Activated naive CD8-positive, alpha-beta T cell treated with anti-CD3 and anti-CD28 coated beads for 36 hours (primary cell): ENCODE measurements around the gene IL17RC. TPM values are rescaled to one million over a fixed set of nuclear protein-coding genes. Genes with fewer than 3 reads are reported as not detected.
A peak's percentile ranks its signal among the peaks of the same experiment; 100 is the strongest.

Source experiments
- DNase-seq: peaks from one replicate; pipeline ENCODE4 v3.0.0; 2021
- H3K27ac Mint-ChIP-seq: one replicate; pipeline ENCODE4 v1.8.0; 2022; ENCODE audit warnings: mild to moderate bottlenecking, moderate library complexity, mixed read lengths
- H3K27me3 Mint-ChIP-seq: one replicate; pipeline ENCODE4 v1.8.0; 2022; ENCODE audit warnings: mild to moderate bottlenecking, mixed read lengths
- H3K36me3 Mint-ChIP-seq: one replicate; pipeline ENCODE4 v1.8.0; 2021; ENCODE audit warnings: mild to moderate bottlenecking, mixed read lengths
- H3K4me1 Mint-ChIP-seq: one replicate; pipeline ENCODE4 v1.8.0; 2021; ENCODE audit warnings: mixed read lengths
- H3K4me3 Mint-ChIP-seq: one replicate; pipeline ENCODE4 v1.8.0; 2022; ENCODE audit warnings: mild to moderate bottlenecking, moderate library complexity, mixed read lengths
- H3K9me3 Mint-ChIP-seq: one replicate; pipeline ENCODE4 v1.8.0; 2022; ENCODE audit warnings: mixed read lengths
- total RNA-seq, 2 experiments: library from RNA; stranded (reverse); gene quantifications; one replicate each; pipeline ENCODE4 v1.2.3, GENCODE V29; 2021

Gene IL17RC
- total RNA-seq, 2 experiments from 2014 or later, result 0.36 to 0.60 TPM

GRCh38 chr3:9902372-9903237 lies 14.3 kb upstream of the IL17RC start, which contains the start of gene IL17RE:
Gene IL17RE, plus strand, starts transcription at chr3:9902848. Its CDS starts 85 bp downstream, at chr3:9902933.
- no peak for DNase-seq
- peaks cover 37% of the 10 kb centered on the region for H3K4me1 Mint-ChIP-seq
- peak within 1 kb of the TSS; percentile 60 for H3K4me3 Mint-ChIP-seq
- no peaks in the 10 kb centered on the region for H3K27me3 Mint-ChIP-seq
- H3K27ac Mint-ChIP-seq, result peak within 1 kb of the TSS; percentile 78
- H3K9me3 Mint-ChIP-seq, result no peaks in the 10 kb centered on the region
- H3K36me3 Mint-ChIP-seq, result no peaks in the 10 kb centered on the region

- Mint-ChIP-seq H3K27ac (peak overlapping the region; percentile 78), H3K4me1 (peaks cover 36% of the 10 kb centered on the region), H3K27me3 (no peaks in the 10 kb centered on the region), H3K4me3 (peak overlapping the region; percentile 60), H3K36me3 (no peaks in the 10 kb centered on the region), H3K9me3 (no peaks in the 10 kb centered on the region)
- DNase-seq, result no peak
Measured at GRCh38 chr3:9903238-9903624, 13.7 kb upstream of the IL17RC start.

- H3K36me3 Mint-ChIP-seq, result no peaks in the 10 kb centered on the region
- no peaks in the 10 kb centered on the region for H3K27me3 Mint-ChIP-seq
- DNase-seq, result no peak
- H3K4me3 Mint-ChIP-seq, result no peak overlapping the region
- H3K27ac Mint-ChIP-seq, result no peak overlapping the region
- peaks cover 29% of the 10 kb centered on the region for H3K4me1 Mint-ChIP-seq
- no peaks in the 10 kb centered on the region for H3K9me3 Mint-ChIP-seq
Measured at GRCh38 chr3:9903904-9904303, 13.0 kb upstream of the IL17RC start.

GRCh38 chr3:9906480-9906879 lies 10.4 kb upstream of the IL17RC start:
- Mint-ChIP-seq H3K27ac (no peak overlapping the region), H3K27me3 (peaks cover 6% of the 10 kb centered on the region), H3K4me1 (peaks cover 30% of the 10 kb centered on the region), H3K9me3 (no peaks in the 10 kb centered on the region), H3K36me3 (no peaks in the 10 kb centered on the region), H3K4me3 (no peak overlapping the region)
- DNase-seq, result no peak

GRCh38 chr3:9908286-9908685 lies 8.6 kb upstream of the IL17RC start:
- no peaks in the 10 kb centered on the region for H3K9me3 Mint-ChIP-seq
- no peak overlapping the region for H3K27ac Mint-ChIP-seq
- no peak overlapping the region for H3K4me3 Mint-ChIP-seq
- H3K4me1 Mint-ChIP-seq, result peaks cover 15% of the 10 kb centered on the region
- no peak for DNase-seq
- H3K36me3 Mint-ChIP-seq, result no peaks in the 10 kb centered on the region
- peaks cover 11% of the 10 kb centered on the region for H3K27me3 Mint-ChIP-seq

GRCh38 chr3:9909221-9910013 lies 7.5 kb upstream of the IL17RC start:
- DNase-seq, result no peak
- Mint-ChIP-seq H3K9me3 (no peaks in the 10 kb centered on the region), H3K36me3 (no peaks in the 10 kb centered on the region)

GRCh38 chr3:9911863-9912262 lies 5.0 kb upstream of the IL17RC start:
- peaks cover 23% of the 10 kb centered on the region for H3K27me3 Mint-ChIP-seq
- H3K4me1 Mint-ChIP-seq, result peaks cover 19% of the 10 kb centered on the region
- H3K9me3 Mint-ChIP-seq, result no peaks in the 10 kb centered on the region
- H3K27ac Mint-ChIP-seq, result no peak overlapping the region
- H3K36me3 Mint-ChIP-seq, result no peaks in the 10 kb centered on the region
- DNase-seq, result no peak
- H3K4me3 Mint-ChIP-seq, result no peak overlapping the region

More at GRCh38 chr3:9909221-9910013, 7.5 kb upstream of the IL17RC start:
- no peak overlapping the region for H3K4me3 Mint-ChIP-seq
- H3K27ac Mint-ChIP-seq, result no peak overlapping the region
- H3K4me1 Mint-ChIP-seq, result peaks cover 9% of the 10 kb centered on the region
- H3K27me3 Mint-ChIP-seq, result peaks cover 15% of the 10 kb centered on the region

GRCh38 chr3:9912294-9912935 lies 4.5 kb upstream of the IL17RC start:
- DNase-seq, result no peak
- Mint-ChIP-seq H3K9me3 (no peaks in the 10 kb centered on the region), H3K36me3 (no peaks in the 10 kb centered on the region), H3K4me1 (peaks cover 20% of the 10 kb centered on the region), H3K4me3 (no peak overlapping the region), H3K27me3 (peaks cover 23% of the 10 kb centered on the region), H3K27ac (no peak overlapping the region)

- no peak overlapping the region for H3K4me3 Mint-ChIP-seq
- no peak overlapping the region for H3K27ac Mint-ChIP-seq
- H3K4me1 Mint-ChIP-seq, result peaks cover 20% of the 10 kb centered on the region
- no peaks in the 10 kb centered on the region for H3K36me3 Mint-ChIP-seq
- no peak for DNase-seq
- H3K27me3 Mint-ChIP-seq, result peaks cover 23% of the 10 kb centered on the region
- H3K9me3 Mint-ChIP-seq, result no peaks in the 10 kb centered on the region
Measured at GRCh38 chr3:9913601-9914000, 3.3 kb upstream of the IL17RC start.

- Mint-ChIP-seq H3K4me1 (peaks cover 20% of the 10 kb centered on the region), H3K9me3 (no peaks in the 10 kb centered on the region), H3K27me3 (peaks cover 23% of the 10 kb centered on the region), H3K36me3 (no peaks in the 10 kb centered on the region), H3K4me3 (no peak overlapping the region), H3K27ac (no peak overlapping the region)
- DNase-seq, result no peak
Measured at GRCh38 chr3:9914011-9914410, 2.9 kb upstream of the IL17RC start.

GRCh38 chr3:9914559-9915253 lies 2.2 kb upstream of the IL17RC start:
- Mint-ChIP-seq H3K27ac (no peak overlapping the region), H3K4me3 (no peak overlapping the region), H3K27me3 (peaks cover 23% of the 10 kb centered on the region), H3K36me3 (no peaks in the 10 kb centered on the region), H3K9me3 (no peaks in the 10 kb centered on the region), H3K4me1 (peaks cover 14% of the 10 kb centered on the region)
- DNase-seq, result no peak

- Mint-ChIP-seq H3K9me3 (no peaks in the 10 kb centered on the region), H3K4me3 (peak overlapping the region; percentile 74), H3K36me3 (no peaks in the 10 kb centered on the region), H3K4me1 (peaks cover 14% of the 10 kb centered on the region), H3K27ac (no peak overlapping the region), H3K27me3 (peaks cover 23% of the 10 kb centered on the region)
- DNase-seq, result peak; percentile 48
Measured at GRCh38 chr3:9915254-9916141, 1.4 kb upstream of the IL17RC start.

GRCh38 chr3:9916346-9916733 lies 558 bp upstream of the IL17RC start:
- Mint-ChIP-seq H3K9me3 (no peaks in the 10 kb centered on the region), H3K27ac (peak overlapping the region; percentile 38), H3K36me3 (no peaks in the 10 kb centered on the region), H3K4me1 (peaks cover 14% of the 10 kb centered on the region), H3K4me3 (peak overlapping the region; percentile 74), H3K27me3 (peaks cover 19% of the 10 kb centered on the region)
- no peak for DNase-seq

GRCh38 chr3:9917820-9918219 lies 922 bp downstream of the IL17RC start:
- H3K36me3 Mint-ChIP-seq, result no peaks in the 10 kb centered on the region
- DNase-seq, result no peak
- peaks cover 12% of the 10 kb centered on the region for H3K27me3 Mint-ChIP-seq
- no peaks in the 10 kb centered on the region for H3K9me3 Mint-ChIP-seq
- H3K4me1 Mint-ChIP-seq, result peaks cover 11% of the 10 kb centered on the region
- H3K4me3 Mint-ChIP-seq, result no peak overlapping the region
- no peak overlapping the region for H3K27ac Mint-ChIP-seq
